NCI-H128 (cell line): ENCODE measurements around the gene GLS2.
A peak's percentile ranks its signal among the peaks of the same experiment; 100 is the strongest.
"Not testable (repeated sequence)": the region's sequence is repeated elsewhere in the genome, so short reads cannot be mapped to it uniquely, and the experiment has no call there.

ENCODE experiments used
- DNase-seq: peaks from one replicate; lab custom pipeline; 2025; ENCODE audit not compliant: unreplicated experiment; lab: John Stamatoyannopoulos, UW

Gene GLS2

DNA sequence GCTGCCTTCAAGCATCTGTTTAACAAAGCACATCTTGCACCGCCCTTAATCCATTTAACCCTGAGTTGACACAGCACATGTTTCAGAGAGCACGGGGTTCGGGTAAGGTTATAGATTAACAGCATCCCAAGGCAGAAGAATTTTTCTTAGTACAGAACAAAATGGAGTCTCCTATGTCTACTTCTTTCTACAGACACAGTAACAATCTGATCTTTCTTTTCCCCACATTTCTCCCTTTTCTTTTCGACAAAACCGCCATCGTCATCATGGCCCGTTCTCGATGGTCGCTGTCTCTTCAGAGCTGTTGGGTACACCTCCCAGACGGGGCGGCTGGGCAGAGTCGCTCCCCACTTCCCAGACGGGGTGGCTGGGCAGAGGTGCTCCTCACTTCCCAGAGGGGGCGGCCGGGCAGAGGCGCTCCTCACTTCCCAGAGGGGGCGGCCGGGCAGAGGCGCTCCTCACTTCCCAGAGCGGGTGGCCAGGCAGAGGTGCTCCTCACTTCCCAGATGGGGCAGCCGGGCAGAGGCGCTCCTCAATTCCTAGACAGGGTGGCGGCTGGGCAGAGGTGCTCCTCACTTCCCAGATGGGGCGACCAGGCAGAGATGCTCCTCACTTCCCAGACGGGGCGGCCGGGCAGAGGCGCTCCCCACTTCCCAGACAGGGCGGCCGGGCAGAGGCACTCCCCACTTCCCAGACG lies 5.6 kb upstream of the GLS2 start:
- DNase-seq, result not testable (repeated sequence)

DNA sequence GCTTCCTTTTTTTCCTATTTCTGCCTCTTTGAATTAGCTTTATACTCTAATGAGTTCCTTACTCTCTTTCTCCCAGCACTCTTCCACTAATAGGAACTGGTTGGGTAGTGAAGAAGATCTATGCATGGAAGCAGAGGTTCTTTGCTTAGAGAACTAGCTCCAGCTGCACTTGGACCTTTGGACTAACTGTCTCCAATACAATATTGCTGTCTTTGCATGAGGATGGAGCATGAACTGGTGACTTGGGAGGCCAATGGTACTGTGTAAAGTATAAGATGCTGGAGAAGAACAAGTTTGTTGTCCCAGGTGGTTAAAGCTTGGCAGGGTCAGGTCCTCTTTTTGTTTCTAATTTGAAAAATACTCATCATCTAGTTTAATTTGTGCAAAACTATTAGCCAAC lies 2.4 kb upstream of the GLS2 start:
- no peak for DNase-seq

DNA sequence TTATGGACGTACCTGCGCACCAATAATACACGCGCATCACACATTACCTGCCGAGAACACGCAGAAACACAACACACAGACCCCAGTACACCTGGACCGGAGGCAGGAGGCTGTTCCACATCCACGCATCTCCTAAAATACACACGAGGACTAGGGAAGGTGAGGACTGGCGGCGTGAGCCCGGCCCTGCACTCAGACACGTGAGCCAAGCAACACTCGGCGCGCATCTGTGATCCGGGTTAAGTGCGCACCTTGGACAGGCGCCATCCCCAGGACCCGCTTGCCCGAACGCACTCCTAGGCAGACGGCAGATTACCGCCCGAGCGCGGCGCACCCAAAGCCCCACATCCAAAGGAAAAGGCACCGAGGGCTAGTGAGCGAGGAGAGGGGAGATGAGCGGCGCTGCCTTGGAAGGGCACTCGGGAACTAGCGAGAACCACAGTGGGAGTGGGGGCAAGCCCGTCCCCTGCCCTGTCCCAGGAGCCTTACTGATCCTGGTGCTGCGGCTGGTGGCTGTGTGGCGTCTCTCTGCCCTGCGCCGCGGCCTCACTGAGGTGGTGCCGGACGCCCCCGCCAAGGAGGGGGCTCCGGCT lies 417 bp downstream of the GLS2 start:
- DNase-seq, result no peak

DNA sequence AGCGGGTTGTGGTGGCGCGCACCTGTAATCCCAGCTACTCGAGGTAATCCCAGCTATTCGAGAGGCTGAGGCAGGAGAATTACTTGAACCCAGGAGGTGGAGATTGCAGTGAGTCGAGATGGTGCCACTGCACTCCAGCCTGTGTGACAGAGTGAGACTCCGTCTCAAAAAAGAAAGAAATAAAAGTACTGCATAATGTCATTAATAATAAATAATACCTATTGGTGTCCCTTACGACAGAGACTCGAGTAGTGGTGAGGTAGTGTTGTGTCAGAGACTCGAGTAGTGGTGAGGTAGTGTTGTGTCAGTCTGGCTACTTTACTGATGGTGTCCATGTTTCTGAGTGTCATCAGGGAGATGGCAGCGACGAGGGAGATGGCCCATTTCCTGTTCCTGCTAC lies 1.3 kb downstream of the GLS2 start:
- no peak for DNase-seq

DNA sequence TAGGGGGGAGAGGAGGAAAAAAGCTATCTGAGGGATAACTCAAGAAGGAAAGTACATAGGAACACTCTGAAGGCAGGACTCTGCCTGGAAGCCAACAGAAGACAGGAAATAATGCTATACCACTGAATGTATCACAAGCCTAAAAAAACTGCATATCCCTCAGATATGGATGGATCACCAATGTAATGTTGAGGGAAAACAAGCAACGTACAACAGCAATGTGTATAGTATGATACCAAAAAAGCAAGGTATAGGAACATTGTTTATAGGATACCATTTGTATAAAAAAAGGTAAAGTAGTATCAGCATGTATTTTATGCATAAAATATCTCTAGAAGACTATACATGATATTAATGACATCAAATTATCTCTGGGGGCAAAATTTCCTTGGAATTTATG lies 3.4 kb downstream of the GLS2 start:
- no peak for DNase-seq

DNA sequence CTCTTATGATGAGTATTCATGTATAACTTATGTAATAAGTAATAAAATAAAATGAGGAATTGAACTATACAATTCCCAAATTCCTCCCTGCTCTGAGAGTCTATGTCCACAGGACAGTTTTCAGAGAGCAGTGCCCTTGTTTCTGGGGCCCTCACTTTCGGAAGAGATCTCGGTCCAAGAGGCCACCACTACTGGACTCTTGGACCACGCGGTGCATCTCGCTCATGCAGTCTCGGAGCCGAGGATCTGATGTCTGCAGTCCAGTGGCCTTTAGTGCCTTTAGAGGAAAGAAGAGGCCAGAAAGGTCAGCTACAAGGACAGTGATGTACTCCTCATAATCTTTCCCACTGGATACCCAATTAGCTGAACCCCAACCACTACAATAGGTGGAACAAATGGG lies 8.3 kb downstream of the GLS2 start:
- DNase-seq, result no peak

DNA sequence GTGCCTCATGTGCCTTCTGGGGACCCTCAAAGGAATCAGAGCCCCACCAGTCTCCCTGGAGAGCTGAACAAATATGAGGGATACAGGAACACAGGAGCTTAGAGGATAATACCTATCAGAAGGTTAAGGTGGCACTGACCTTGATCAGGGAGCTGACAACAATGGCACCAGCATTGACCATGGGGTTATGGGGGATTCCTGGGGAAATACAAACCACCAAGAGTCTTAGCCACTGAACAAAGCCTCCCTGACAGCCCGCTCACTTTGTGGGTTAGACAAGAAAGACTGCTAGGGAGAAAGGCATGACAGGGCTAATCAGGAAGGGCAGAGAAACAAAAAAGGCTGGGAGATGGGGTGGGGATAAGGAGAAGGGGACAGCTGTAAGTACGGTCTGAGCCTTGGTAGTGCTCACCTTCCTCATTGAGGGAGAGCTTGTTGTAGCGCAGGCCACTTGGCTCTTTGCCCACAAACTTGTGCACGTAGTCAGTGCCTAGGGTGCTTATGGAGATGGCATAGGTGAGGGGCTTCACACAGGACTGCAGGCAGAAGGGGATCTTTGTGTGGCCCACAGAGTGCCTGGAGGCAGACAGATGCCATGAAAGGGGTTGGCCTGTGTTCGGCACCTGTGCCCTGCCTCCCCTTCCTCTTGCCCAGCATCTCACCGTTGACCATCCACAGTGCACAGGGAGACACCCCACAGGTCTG lies 10.3 kb downstream of the GLS2 start:
- DNase-seq, result no peak

DNA sequence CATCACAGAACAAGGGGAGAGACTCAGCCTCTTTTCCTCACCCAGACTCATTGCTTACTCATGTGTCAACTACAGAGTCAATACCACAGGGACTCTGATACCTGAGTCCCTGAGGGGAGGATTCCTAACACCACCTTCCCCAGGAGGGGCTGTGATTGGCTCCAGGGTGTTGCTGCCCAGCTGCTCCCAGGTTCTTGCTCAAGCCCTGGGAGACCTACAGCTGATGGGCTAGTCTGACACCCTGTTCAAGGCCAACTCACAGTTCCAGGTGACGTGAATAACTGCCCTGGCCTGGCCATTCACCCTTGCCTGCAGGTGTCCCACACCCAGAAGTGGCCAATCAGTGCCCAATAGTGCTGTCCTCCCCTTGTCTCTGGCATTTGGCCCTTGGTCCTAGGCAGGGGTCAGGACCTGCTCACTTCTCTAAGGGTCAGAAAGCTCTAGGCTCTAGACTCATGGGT lies 11.0 kb downstream of the GLS2 start:
- no peak for DNase-seq

DNA sequence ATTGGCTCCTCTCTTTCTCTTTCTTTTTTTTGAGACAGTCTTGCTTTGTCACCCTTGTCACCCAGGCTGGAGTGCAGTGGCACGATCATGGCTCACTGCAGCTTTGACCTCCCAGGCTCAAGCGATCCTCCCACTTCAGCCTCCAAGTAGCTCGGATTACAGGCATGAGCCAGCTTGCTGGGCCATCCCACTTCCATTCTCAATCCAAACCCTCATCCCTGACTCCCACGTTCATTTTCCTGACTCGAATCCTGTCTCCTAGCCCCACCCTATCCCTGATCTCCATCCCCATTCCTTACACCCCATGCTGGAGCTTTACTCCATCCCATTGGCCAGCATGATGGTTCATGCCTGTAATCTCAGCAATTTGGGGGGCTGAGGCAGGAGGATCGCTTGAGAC lies 11.8 kb downstream of the GLS2 start:
- no peak for DNase-seq

DNA sequence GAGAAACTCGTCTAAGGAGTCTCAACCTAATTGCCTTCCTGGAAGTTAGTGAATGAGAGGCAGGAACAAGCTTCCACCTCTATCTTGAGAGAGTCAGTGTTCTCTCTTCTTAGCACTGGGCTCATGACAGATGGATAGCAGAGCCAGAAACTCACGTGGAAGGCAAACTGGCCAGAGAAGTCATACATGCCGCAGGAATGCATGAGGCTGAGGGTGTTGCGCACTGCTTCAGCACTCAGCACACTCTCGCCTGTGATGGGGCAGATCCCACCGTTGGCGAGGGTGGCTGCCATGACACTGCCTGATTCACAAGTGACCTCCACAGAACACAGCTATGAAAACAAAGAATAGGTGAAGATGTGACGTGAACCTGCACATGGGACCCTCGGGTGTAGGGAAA lies 13.6 kb downstream of the GLS2 start:
- no peak for DNase-seq

DNA sequence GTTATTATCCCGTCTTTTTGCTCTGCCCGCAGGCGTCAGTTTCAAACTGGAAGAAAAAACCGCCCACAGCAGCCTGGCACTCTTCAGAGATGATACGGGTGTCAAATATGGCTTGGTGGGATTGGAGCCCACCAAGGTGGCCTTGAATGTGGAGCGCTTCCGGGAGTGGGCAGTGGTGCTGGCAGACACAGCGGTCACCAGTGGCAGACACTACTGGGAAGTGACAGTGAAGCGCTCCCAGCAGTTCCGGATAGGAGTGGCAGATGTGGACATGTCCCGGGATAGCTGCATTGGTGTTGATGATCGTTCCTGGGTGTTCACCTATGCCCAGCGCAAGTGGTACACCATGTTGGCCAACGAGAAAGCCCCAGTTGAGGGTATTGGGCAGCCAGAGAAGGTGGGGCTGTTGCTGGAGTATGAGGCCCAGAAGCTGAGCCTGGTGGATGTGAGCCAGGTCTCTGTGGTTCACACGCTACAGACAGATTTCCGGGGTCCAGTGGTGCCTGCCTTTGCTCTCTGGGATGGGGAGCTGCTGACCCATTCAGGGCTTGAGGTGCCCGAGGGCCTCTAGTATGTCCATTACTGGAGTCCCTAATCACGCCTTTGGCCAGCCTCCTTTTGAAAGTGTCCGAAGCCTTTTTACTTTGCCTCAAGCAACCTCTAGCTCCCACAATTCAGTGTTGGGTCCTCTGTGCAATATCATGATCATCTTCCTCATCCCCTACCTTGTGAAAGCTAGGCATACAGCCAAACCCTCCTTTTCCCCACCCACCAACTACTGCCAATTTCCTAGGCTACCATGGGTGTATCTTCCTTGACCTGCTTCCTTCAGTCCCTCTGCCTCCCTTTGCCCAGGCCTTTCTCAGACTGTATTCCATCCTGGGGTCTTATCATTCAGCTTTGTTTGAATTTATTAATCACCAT lies 18.7 kb downstream of the GLS2 start:
- no peak for DNase-seq

DNA sequence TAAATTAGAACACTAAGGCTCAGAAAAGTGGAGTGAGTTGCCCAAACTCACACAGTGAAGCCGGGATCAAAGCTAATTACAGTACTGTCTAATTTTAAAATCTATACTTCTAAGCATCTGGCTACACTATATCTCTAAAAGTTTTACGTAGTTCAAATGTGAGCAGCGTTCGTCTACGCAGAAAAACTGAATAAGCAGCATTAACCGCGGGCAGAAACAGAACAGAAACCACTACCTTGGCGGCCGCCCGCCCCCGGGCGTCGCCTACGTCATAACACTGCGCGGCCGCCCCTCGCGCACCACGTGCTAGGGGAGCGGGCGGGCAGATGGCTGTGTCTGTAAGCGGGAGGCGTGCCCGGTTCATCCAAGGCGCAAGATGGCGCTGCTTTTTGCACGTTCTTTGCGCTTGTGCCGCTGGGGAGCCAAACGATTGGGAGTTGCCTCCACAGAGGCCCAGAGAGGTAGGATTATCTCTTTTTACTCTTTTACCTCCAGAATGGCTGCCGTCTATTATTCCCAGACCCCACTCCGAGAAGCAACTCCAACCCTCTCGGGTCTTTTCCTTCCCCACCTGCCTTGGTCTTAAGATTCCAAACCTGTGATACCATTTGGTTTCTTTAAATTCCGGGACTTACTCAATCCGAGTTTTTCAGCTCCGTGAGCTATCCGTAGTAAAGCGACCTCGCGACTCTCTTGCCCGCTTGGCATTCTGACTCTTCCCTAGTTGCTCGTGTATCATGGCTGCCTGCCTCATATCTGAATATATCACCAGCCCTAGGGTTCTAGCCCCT lies 19.6 kb downstream of the GLS2 start, which contains the start of gene SPRYD4:
Gene SPRYD4 (plus strand): TSS at position 363 of the 791 bp plus-strand sequence. CDS start 14 bp downstream, at position 377.
- peak; percentile 86 for DNase-seq

DNA sequence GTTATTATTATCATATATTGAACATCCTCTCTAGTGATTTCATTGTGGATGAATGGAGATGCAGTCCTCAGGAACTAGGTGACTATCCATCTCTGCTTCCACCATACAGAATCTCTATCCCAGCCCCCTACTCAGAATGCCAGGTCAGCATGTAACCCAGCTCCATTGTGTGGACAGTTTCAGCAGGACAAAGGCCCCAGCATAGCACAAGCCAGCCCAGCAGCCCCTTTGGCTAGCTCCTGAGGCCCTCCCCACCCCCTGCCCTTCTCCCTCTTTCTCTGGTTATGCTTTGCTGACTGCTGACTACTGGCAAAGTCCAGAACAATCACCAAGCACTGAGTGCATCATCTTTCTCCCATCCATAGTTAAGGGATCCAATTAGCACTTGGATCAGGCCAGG lies 25.4 kb downstream of the GLS2 start:
- no peak for DNase-seq

DNA sequence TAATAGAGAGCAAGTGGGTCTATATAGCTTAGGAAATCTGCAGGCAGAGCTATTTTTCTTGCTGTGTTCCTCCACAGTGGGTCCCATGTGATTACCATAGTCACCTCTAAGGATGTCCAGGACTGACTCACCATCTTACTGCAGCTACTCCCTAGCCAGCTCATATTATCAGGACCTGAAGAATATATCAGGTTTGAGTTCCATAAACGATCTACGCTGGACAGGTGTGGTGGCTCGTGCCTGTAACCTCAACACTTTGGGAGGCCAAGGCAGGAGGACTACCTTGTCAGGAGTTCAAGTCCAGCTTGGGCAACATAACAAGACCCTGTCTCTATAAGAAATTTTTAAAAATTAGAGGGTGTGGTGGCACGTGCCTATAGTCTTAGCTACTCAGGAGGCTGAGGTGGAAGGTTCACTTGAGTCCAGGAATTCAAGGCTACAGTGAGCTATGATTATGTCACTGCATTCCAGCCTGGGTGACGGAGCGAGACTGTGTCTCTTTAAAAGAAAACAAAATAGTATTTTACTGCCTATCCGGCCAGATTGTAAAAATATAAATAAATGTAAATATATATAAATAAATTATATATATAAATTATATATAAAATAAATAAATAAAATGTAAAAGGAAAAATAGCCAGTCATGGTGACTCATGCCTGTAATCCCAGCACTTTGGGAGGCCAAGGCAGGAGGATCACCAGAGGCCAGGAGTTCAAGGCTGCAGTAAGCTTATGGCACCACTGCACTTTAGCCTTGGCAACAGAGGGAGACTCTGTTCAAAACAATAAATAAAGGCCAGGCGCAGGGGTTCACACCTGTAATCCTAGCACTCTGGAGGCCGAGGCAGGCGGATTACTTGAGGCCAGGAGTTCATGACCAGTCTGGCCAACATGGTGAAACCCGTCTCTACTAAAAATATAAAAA lies 26.5 kb downstream of the GLS2 start:
- no peak for DNase-seq

DNA sequence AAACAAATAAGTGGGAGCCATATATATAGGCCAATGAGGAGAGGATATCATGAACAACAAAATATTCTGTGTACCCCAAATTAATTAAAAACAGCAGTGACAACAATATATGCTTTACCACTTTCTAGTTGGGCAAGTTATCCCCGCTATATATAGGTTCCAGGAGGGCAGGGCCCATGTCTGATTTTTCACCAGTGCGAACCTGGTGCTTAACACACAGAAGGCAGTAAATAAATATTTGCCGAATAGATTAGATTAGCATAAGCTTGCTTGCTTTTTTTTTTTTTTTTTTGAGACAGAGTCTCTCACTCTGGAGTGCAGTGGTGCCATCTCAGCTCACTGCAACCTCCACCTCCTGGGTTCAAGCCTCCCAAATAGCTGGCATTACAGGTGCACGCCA lies 30.1 kb downstream of the GLS2 start:
- DNase-seq, result no peak

DNA sequence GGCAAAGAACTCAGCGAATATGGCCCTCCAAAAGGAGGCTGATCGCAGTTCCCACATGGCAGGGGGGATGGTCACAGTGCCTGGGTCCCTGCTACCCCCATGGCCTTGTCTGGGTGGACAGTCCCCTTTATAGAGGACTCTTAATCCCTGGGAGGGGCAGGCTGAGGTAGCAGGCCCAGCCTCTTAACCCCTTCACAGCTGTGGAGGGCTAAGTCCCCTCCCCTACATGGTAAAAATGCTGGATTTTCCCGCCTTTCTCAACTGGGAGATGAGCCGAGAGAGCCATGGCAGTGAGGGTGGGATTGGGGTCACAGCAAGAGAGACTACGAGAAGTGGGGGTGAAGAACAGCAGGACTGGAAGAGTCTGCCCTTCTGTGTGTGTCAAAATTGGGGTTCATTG lies 33.4 kb downstream of the GLS2 start, which contains the start of gene MIP:
Gene MIP (minus strand): TSS at position 101 of the 400 bp plus-strand sequence. CDS start 44 bp downstream, at position 57.
- no peak for DNase-seq

DNA sequence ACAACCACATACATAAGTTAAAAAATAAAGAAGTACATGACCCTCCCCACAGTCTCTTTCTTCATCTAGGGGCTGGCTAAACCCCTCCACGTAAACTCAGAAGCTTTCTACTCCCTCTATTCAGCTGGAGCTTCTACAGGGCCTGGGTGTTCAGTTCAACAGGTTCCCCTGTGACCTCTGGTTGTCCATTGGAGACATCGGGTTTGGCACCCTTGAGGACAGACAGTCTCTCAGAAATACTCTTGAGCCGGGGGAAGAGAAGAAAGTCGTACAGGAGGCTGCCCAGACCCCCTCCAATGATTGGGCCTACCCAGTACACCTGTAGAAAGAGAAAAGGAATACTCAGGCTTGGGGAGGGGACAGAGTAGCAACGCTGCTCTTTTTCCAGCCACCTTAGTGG lies 36.8 kb downstream of the GLS2 start:
- DNase-seq, result no peak

DNA sequence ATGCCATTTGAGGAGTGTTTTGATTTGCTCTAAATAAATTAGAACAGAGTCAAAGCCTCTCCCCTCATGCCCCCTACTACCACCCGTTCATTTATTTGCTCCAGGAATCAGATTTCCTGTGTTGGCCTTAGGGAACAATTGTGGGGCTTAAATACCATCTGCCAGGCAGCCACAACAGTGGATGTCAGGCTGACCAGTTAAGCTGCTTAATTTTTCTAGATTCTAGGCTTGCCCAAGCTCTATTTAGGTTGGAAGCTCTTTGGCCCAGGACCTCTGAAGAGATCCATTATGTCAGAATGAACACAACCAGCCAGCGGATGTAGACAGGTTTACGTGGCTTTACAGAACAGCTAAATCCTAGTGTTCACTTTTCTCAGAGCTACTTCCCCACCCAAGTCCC lies 37.7 kb downstream of the GLS2 start:
- DNase-seq, result no peak

DNA sequence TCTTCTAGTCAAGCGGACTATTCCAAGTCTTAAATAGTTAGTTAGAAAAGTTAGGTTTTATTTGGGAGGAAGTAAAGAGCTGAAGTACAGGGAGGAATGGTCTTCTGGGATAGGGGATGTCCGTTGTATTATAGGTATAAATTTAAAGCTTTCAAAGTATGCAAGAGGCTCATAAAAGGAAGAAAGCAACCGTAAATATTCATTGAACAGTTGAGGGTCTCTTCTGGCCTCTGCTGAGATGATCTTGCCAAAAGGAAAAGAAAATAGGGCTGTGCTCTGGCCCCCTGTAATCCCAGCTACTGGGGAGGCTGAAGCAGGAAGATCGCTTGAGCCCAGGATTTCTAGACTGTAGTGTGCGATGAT lies 38.4 kb downstream of the GLS2 start:
- DNase-seq, result no peak
